Smooth muscle cell (in vitro differentiated cells): ENCODE results near the gene DAPK1. TPM values are rescaled to one million over a fixed set of nuclear protein-coding genes. Genes with fewer than 3 reads are reported as not detected.

Source experiments
- DNase-seq: peaks from one replicate; lab custom pipeline; 2025; ENCODE audit not compliant: unreplicated experiment; lab: John Stamatoyannopoulos, UW
- H2AFZ ChIP-seq: fragments of 200-600 bp; sonication (generic); 2 replicates; pipeline ENCODE4 v1.6.0; 2016; ENCODE audit warnings: antibody characterized with exemption, low read depth, mild to moderate bottlenecking
- H3F3A ChIP-seq: fragments of 200-600 bp; sonication (generic); 2 replicates; pipeline ENCODE4 v1.6.0; 2017; ENCODE audit warnings: antibody characterized with exemption, low read depth
- H3K27ac ChIP-seq: fragments of 200-600 bp; sonication (generic); 2 replicates; pipeline ENCODE4 v1.5.1; 2016; ENCODE audit warnings: low read depth, mild to moderate bottlenecking
- H3K27me3 ChIP-seq: fragments of 200-600 bp; sonication (generic); 2 replicates; pipeline ENCODE4 v1.6.1; 2016; ENCODE audit warnings: low read depth, mild to moderate bottlenecking
- H3K36me3 ChIP-seq: fragments of 200-600 bp; sonication (generic); 2 replicates; pipeline ENCODE4 v1.5.1; 2016; ENCODE audit warnings: low read depth
- H3K4me1 ChIP-seq: fragments of 200-600 bp; sonication (generic); 2 replicates; pipeline ENCODE4 v1.5.1; 2016; ENCODE audit warnings: low read depth
- H3K4me2 ChIP-seq: fragments of 200-600 bp; sonication (generic); 2 replicates; pipeline ENCODE4 v1.6.0; 2016; ENCODE audit warnings: mild to moderate bottlenecking
- H3K4me3 ChIP-seq: fragments of 200-600 bp; sonication (generic); 2 replicates; pipeline ENCODE4 v1.5.1; 2016; ENCODE audit warnings: mild to moderate bottlenecking
- H3K79me2 ChIP-seq: fragments of 200-600 bp; sonication (generic); 2 replicates; pipeline ENCODE4 v1.6.0; 2016; ENCODE audit warnings: low read depth, mild to moderate bottlenecking
- H3K9ac ChIP-seq: fragments of 200-600 bp; sonication (generic); 2 replicates; pipeline ENCODE4 v1.6.0; 2016; ENCODE audit warnings: low read depth
- H3K9me3 ChIP-seq: fragments of 200-600 bp; sonication (generic); replicated peaks from 2 replicates; pipeline ENCODE4 v1.5.1; 2016; ENCODE audit warnings: low read depth
- H4K20me1 ChIP-seq: fragments of 200-600 bp; sonication (generic); 2 replicates; pipeline ENCODE4 v1.6.0; 2016; ENCODE audit warnings: low read depth
- CTCF ChIP-seq: fragments of 200-600 bp; sonication (generic); IDR thresholded peaks from 2 replicates; pipeline ENCODE4 v1.5.1; 2017; ENCODE audit warnings: borderline replicate concordance, mild to moderate bottlenecking, antibody characterized with exemption; ENCODE audit not compliant: insufficient read depth, poor library complexity, severe bottlenecking
- WGBS: methylation state at CpG from one replicate; pipeline ENCODE4 v1.1.7; 2016; ENCODE audit warnings: low lambda C conversion rate; 5-methylcytosine and 5-hydroxymethylcytosine counted together
- polyA plus RNA-seq: library from polyadenylated mRNA; unstranded; fragments of >200 nt; fragmentation: Nextera tagmentation; extraction: Ambion mirVana; gene quantifications from 2 replicates; pipeline ENCODE4 v1.2.1, GENCODE V29; 2016
- total RNA-seq: library from RNA; depleted of rRNA; stranded (reverse); fragments of >200 nt; gene quantifications from 2 replicates; pipeline ENCODE4 v1.2.3, GENCODE V29; 2014

The DAPK1 gene
- total and polyA plus RNA-seq, 2 experiments from 2014 or later: 12.6 to 20.3 TPM

- no peak for DNase-seq
- no peak for TF ChIP-seq CTCF
- Histone ChIP-seq H3K4me3 (no peak overlapping the region), H3K9ac (no peak overlapping the region), H3F3A (peaks cover 10% of the 10 kb centered on the region), H4K20me1 (peaks cover 18% of the 10 kb centered on the region), H3K79me2 (no peaks in the 10 kb centered on the region), H3K27me3 (no peaks in the 10 kb centered on the region), H3K36me3 (no peaks in the 10 kb centered on the region), H2AFZ (no peak overlapping the region), H3K27ac (no peak overlapping the region), H3K9me3 (no peaks in the 10 kb centered on the region), H3K4me2 (peak overlapping the region; percentile 31), H3K4me1 (peaks cover 13% of the 10 kb centered on the region)
- WGBS: 59% methylated on average over 12 of the region's 12 CpGs
Measured at GRCh38 chr9:87518702-87519335, 21.2 kb downstream of the DAPK1 start.

GRCh38 chr9:87519461-87519860 is 21.8 kb downstream of the DAPK1 start:
- Histone ChIP-seq H3K27me3 (no peaks in the 10 kb centered on the region), H3K79me2 (no peaks in the 10 kb centered on the region), H3F3A (peaks cover 4% of the 10 kb centered on the region), H4K20me1 (peaks cover 18% of the 10 kb centered on the region), H3K27ac (no peak overlapping the region), H2AFZ (no peak overlapping the region), H3K4me2 (no peak overlapping the region), H3K4me3 (no peak overlapping the region), H3K4me1 (peaks cover 13% of the 10 kb centered on the region), H3K9me3 (no peaks in the 10 kb centered on the region), H3K36me3 (no peaks in the 10 kb centered on the region), H3K9ac (no peak overlapping the region)
- no peak for DNase-seq
- WGBS: 70% methylated on average over 3 of the region's 3 CpGs
- TF ChIP-seq CTCF: no peak

GRCh38 chr9:87520172-87520683 is 22.6 kb downstream of the DAPK1 start:
- 91% methylated on average over 6 of the region's 6 CpGs for WGBS
- Histone ChIP-seq H3F3A (no peaks in the 10 kb centered on the region), H3K4me2 (no peak overlapping the region), H3K36me3 (no peaks in the 10 kb centered on the region), H3K9me3 (no peaks in the 10 kb centered on the region), H2AFZ (no peak overlapping the region), H4K20me1 (peaks cover 18% of the 10 kb centered on the region), H3K27me3 (no peaks in the 10 kb centered on the region), H3K4me1 (peaks cover 13% of the 10 kb centered on the region), H3K4me3 (no peak overlapping the region), H3K79me2 (no peaks in the 10 kb centered on the region), H3K9ac (no peak overlapping the region), H3K27ac (no peak overlapping the region)
- DNase-seq: no peak
- TF ChIP-seq CTCF: no peak

GRCh38 chr9:87521834-87522233 is 24.2 kb downstream of the DAPK1 start:
- Histone ChIP-seq H3K27ac (no peak overlapping the region), H3K4me1 (peaks cover 8% of the 10 kb centered on the region)
- WGBS: 90% methylated on average over 7 of the region's 7 CpGs

More at GRCh38 chr9:87521834-87522233, 24.2 kb downstream of the DAPK1 start:
- Histone ChIP-seq H3K36me3 (no peaks in the 10 kb centered on the region), H3K4me3 (no peak overlapping the region), H3K9ac (no peak overlapping the region), H3K27me3 (no peaks in the 10 kb centered on the region), H4K20me1 (peaks cover 11% of the 10 kb centered on the region), H3K4me2 (no peak overlapping the region), H3K79me2 (no peaks in the 10 kb centered on the region), H3K9me3 (no peaks in the 10 kb centered on the region), H2AFZ (no peak overlapping the region), H3F3A (no peaks in the 10 kb centered on the region)
- TF ChIP-seq CTCF: no peak
- DNase-seq: no peak
